Caco-2 (cell line): ENCODE data around the gene MPO. TPM values are rescaled to one million over a fixed set of nuclear protein-coding genes. Genes with fewer than 3 reads are reported as not detected.

ENCODE experiments used
- BruUV-seq: library from RNA; stranded (reverse); fragments of 400-500 nt; replicated peaks from 2 replicates; lab custom pipeline; 2021; lab: Mats Ljungman, UMichigan
- CTCF ChIA-PET: fragments of 300-600 bp; sonication (Branson Sonifier 250); formaldehyde crosslinking; loops from one replicate; lab custom pipeline; 2022; ENCODE audit warnings: antibody characterized with exemption; lab: Charles Lee
- POLR2A ChIA-PET: fragments of 300-600 bp; sonication (Branson Sonifier 250); formaldehyde crosslinking; loops from one replicate; lab custom pipeline; 2022; ENCODE audit warnings: antibody characterized with exemption; lab: Charles Lee
- DNase-seq, 2 experiments: peaks; one replicate each; pipeline versions ENCODE4 v3.0.0 to v3.0.0-alpha.2; 2020 to 2022
- H3K27me3 ChIP-seq: replicated peaks from 2 replicates; pipeline ENCODE4 v1.6.0; 2011; ENCODE audit warnings: low read length; ENCODE audit not compliant: control insufficient read depth, insufficient read depth
- H3K36me3 ChIP-seq: 2 replicates; pipeline ENCODE4 v1.5.1; 2011; ENCODE audit warnings: low read length; ENCODE audit not compliant: control insufficient read depth, insufficient read depth
- H3K4me1 ChIP-seq: fragments of 250-450 bp; sonication (Bioruptor Pico); 2 replicates; pipeline ENCODE4 v1.5.1; 2020; ENCODE audit warnings: mild to moderate bottlenecking
- H3K4me3 ChIP-seq: 2 replicates; pipeline ENCODE4 v1.5.1; 2011; ENCODE audit warnings: low read depth, mild to moderate bottlenecking, control low read depth, low read length
- H3K9me3 ChIP-seq: fragments of 250-450 bp; sonication (Bioruptor Pico); 2 replicates; pipeline ENCODE4 v1.5.1; 2020; ENCODE audit warnings: mild to moderate bottlenecking, moderate library complexity
- H3K27ac Mint-ChIP-seq: one replicate; pipeline ENCODE4 v1.8.0; 2022; ENCODE audit warnings: mixed read lengths; ENCODE audit not compliant: unreplicated experiment
- H3K27me3 Mint-ChIP-seq: one replicate; pipeline ENCODE4 v1.8.0; 2022; ENCODE audit warnings: mixed read lengths; ENCODE audit not compliant: insufficient read depth, unreplicated experiment
- H3K36me3 Mint-ChIP-seq: one replicate; pipeline ENCODE4 v1.8.0; 2022; ENCODE audit warnings: mild to moderate bottlenecking, mixed read lengths; ENCODE audit not compliant: insufficient read depth, unreplicated experiment
- H3K4me1 Mint-ChIP-seq: one replicate; pipeline ENCODE4 v1.8.0; 2022; ENCODE audit warnings: low read depth, mixed read lengths; ENCODE audit not compliant: unreplicated experiment
- H3K4me3 Mint-ChIP-seq: one replicate; pipeline ENCODE4 v1.8.0; 2022; ENCODE audit warnings: mild to moderate bottlenecking, moderate library complexity, mixed read lengths; ENCODE audit not compliant: unreplicated experiment
- H3K9me3 Mint-ChIP-seq: one replicate; pipeline ENCODE4 v1.8.0; 2022; ENCODE audit warnings: mixed read lengths; ENCODE audit not compliant: unreplicated experiment
- intact Hi-C: fragments of 100-400 bp; cut with micrococcal nuclease; formaldehyde crosslinking; loops from one replicate; pipeline ENCODE4 v1.10.0; 2022; ENCODE audit not compliant: unreplicated experiment
- total RNA-seq: library from RNA; stranded (reverse); gene quantifications from 2 replicates; pipeline ENCODE4 v1.2.3, GENCODE V29; 2022
- TF ChIP-seq, protein P1 (sequence below), 2 experiments: fragments of 200-600 bp in 1 of 2; IDR thresholded peaks; 1 replicate in 1 of 2; 2 replicates in 1 of 2; pipeline versions ENCODE4 v1.5.1 to v1.8.0; 2011 to 2022; ENCODE audit warnings: antibody characterized with exemption in 1 of 2, control low read depth in 1 of 2, inconsistent platforms in 1 of 2, low read depth in 1 of 2, low read length in 1 of 2, mild to moderate bottlenecking in 1 of 2, moderate library complexity in 1 of 2; ENCODE audit not compliant: insufficient read depth in 1 of 2, severe bottlenecking in 1 of 2, unreplicated experiment in 1 of 2

Gene MPO
- total RNA-seq, 1 experiment from 2014 or later: 0.23 TPM

DNA sequence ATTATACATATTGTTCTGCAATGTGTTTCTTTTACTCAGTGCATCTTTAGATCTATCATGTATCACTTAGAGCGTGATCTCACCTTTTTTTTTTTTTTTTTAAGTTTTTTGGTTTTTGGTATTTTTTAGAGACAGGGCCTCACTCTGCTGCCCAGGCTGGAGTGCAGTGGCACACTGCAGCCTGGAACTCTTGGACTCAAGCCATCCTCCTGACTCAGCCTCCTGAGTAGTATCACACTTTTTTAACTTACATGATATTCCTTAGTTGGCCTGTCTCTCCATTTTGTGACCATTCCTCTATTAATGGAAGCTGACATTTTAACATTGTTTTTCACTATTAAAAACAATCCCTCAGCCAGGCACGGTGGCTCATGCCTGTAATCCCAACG is 4.7 kb upstream of the MPO start:
- H3K27me3 ChIP-seq: no peaks in the 10 kb centered on the region
- TF ChIP-seq, protein P1, sequence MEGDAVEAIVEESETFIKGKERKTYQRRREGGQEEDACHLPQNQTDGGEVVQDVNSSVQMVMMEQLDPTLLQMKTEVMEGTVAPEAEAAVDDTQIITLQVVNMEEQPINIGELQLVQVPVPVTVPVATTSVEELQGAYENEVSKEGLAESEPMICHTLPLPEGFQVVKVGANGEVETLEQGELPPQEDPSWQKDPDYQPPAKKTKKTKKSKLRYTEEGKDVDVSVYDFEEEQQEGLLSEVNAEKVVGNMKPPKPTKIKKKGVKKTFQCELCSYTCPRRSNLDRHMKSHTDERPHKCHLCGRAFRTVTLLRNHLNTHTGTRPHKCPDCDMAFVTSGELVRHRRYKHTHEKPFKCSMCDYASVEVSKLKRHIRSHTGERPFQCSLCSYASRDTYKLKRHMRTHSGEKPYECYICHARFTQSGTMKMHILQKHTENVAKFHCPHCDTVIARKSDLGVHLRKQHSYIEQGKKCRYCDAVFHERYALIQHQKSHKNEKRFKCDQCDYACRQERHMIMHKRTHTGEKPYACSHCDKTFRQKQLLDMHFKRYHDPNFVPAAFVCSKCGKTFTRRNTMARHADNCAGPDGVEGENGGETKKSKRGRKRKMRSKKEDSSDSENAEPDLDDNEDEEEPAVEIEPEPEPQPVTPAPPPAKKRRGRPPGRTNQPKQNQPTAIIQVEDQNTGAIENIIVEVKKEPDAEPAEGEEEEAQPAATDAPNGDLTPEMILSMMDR (IDR thresholded peaks at IDR 0.05; ENCODE audit: insufficient read depth in 1 of 2, low read depth in 1 of 2, low read length in 1 of 2, severe bottlenecking in 1 of 2, unreplicated experiment in 1 of 2): no peak

DNA sequence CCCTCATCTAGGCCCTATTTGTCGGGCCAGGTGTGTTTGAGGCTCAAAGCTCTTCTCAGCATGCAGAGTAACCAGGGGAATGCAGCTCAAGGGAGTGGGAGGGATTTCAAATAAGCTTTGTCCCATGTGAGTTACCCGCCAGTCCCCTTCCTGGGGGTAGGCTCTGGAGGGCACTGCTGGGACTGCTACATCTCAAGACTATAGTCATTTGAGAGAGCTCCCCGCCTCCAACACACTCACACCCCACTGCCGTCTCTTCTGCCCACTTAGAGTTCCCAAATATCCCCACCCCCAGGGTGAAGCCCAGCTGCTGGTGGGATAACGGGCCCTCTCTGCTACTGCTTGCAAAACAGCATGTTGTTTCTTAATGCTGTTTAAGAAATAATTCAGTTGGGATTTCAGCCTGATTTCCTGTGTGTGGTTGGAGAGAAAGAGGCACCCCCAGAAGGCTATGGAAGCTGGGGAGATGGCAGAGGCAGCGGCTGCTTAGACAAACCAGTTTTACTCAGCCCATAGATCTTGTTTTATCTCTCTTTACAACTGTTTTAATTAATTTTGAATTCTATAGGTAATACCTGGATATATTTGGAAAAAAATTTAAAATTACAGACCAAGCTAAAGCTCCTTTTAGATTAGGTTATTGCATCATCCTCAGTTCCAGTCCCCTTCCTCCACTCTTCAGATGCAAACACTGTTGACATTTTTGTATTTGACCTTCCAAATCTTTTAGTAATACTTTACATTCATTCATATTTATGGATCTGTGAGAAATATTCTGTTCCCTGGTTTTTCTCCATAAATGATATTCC is 4.1 kb upstream of the MPO start:
- DNase-seq: no peak

More for the DNA sequence above, 4.7 kb upstream of the MPO start:
- intact Hi-C loops: no loop called here
- Histone ChIP-seq H3K9me3 (no peaks in the 10 kb centered on the region), H3K36me3 (no peaks in the 10 kb centered on the region), H3K4me3 (no peak overlapping the region), H3K4me1 (0 out of 2 replicates have a peak, but pooled peaks cover 5% of the 10 kb centered on the region)
- Mint-ChIP-seq H3K27ac (no peak overlapping the region), H3K27me3 (no peaks in the 10 kb centered on the region), H3K4me1 (peaks cover 12% of the 10 kb centered on the region), H3K36me3 (no peaks in the 10 kb centered on the region), H3K9me3 (no peaks in the 10 kb centered on the region), H3K4me3 (no peak overlapping the region)
- no TSS peak for BruUV-seq
- ChIA-PET CTCF (no interaction called here), POLR2A (no interaction called here)
- DNase-seq: no peak

DNA sequence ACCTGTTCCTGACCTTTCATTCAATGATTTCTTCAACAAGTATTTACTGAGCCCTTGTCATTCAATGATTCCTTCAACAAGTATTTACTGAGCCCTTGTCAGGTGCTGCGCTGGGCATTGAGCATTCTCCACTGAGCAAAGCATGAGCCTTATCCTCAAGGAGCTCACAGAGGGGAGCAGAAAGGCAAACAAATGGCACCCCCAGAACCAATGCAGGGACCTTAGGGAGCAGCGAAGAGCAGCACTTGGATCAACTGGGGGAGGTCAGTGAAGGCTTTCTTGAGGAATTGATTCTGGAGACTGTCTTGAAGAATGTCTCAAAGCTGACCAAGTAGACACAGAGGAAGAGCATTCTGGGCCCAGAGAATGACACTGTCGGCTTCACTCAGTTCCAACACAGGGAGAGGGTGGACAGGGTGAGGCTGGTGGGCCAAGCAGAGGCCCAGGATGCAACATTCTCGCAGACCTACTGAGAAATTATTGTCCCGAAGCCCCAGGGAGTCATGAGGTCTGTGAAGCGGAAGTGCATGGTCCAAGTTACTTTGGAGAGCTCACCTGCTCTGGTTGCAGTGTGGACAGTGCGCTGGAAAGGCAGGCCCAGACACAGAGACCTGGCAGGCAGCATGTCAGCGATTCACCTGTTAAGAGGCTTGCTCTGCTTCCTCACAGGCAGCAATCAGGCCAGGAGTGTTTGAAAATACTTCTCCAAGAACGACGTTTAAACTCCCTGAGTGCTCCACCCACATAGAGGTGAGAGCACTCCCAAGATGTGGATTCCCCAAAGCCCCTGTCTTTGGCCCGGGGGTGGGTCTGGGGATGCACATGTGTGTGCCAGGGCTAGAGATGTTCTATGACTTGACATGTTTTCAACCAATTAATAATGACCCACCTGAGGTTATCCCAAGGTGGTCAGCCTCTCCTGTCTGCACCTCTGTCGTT is 3.2 kb upstream of the MPO start:
- POLR2A ChIA-PET: no interaction called here
- H3K27ac Mint-ChIP-seq: no peak overlapping the region

More for the DNA sequence above, 4.1 kb upstream of the MPO start:
- H3K4me1 ChIP-seq: 0 out of 2 replicates have a peak, but pooled peaks cover 2% of the 10 kb centered on the region
- POLR2A ChIA-PET: no interaction called here
- Mint-ChIP-seq H3K27me3 (no peaks in the 10 kb centered on the region), H3K36me3 (no peaks in the 10 kb centered on the region), H3K4me1 (peaks cover 7% of the 10 kb centered on the region), H3K4me3 (no peak overlapping the region), H3K27ac (no peak overlapping the region), H3K9me3 (no peaks in the 10 kb centered on the region)
- H3K9me3 ChIP-seq: no peaks in the 10 kb centered on the region
- no peak overlapping the region for H3K4me3 ChIP-seq
- no TSS peak for BruUV-seq
- TF ChIP-seq, protein P1 (IDR thresholded peaks at IDR 0.05; ENCODE audit: insufficient read depth in 1 of 2, low read depth in 1 of 2, low read length in 1 of 2, severe bottlenecking in 1 of 2, unreplicated experiment in 1 of 2): no peak
- CTCF ChIA-PET: no interaction called here
- intact Hi-C loops: no loop called here
- H3K36me3 ChIP-seq: no peaks in the 10 kb centered on the region
- H3K27me3 ChIP-seq: no peaks in the 10 kb centered on the region

More for the DNA sequence above, 3.2 kb upstream of the MPO start:
- no peaks in the 10 kb centered on the region for H3K4me1 ChIP-seq
- no peak overlapping the region for H3K4me3 ChIP-seq
- H3K4me3 Mint-ChIP-seq: no peak overlapping the region
- H3K4me1 Mint-ChIP-seq: peaks cover 6% of the 10 kb centered on the region
- no TSS peak for BruUV-seq
- H3K36me3 Mint-ChIP-seq: no peaks in the 10 kb centered on the region
- CTCF ChIA-PET: no interaction called here
- no peaks in the 10 kb centered on the region for H3K9me3 ChIP-seq
- no peaks in the 10 kb centered on the region for H3K9me3 Mint-ChIP-seq
- H3K27me3 ChIP-seq: no peaks in the 10 kb centered on the region
- no peaks in the 10 kb centered on the region for H3K36me3 ChIP-seq
- no peaks in the 10 kb centered on the region for H3K27me3 Mint-ChIP-seq
- TF ChIP-seq, protein P1 (IDR thresholded peaks at IDR 0.05; ENCODE audit: insufficient read depth in 1 of 2, low read depth in 1 of 2, low read length in 1 of 2, severe bottlenecking in 1 of 2, unreplicated experiment in 1 of 2): no peak
- intact Hi-C loops: no loop called here
- DNase-seq: no peak
